Right lung (tissue), 5 donors: ENCODE data around the gene ZNF302. TPM values are rescaled to one million over a fixed set of nuclear protein-coding genes. Genes with fewer than 3 reads are reported as not detected.
"Not testable (repeated sequence)": the region's sequence is repeated elsewhere in the genome, so short reads cannot be mapped to it uniquely, and the experiment has no call there.

Experiments used
- DNase-seq, 2 donors: peaks; one replicate each; pipeline ENCODE4 v3.0.0-alpha.2; 2013
- polyA plus RNA-seq, 5 donors: library from polyadenylated mRNA; unstranded; fragments of 120-200 nt; gene quantifications; one replicate each; pipeline versions ENCODE4 v1.2.1 to v1.2.3, GENCODE V29; 2013; ENCODE audit warnings: inconsistent platforms in 1 of 5, low replicate concordance in 1 of 5; ENCODE audit not compliant: insufficient read length in 5 of 5, insufficient read depth in 1 of 5

ZNF302 gene
- polyA plus RNA-seq, 5 donors: 63.0 to 111 (median 87.3) TPM

DNA sequence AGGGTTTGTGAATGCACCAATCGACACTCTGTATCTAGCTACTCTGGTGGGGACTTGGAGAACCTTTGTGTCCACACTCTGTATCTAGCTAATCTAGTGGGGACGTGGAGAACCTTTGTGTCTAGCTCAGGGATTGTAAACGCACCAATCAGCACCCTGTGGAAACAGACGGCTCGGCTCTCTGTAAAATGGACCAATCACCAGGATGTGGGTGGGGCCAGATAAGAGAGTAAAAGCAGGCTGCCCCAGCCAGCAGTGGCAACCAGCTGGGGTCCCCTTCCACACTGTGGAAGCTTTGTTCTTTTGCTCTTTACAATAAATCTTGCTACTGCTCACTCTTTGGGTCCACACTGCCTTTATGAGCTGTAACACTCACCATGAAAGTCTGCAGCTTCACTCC, 8.8 kb upstream of the ZNF302 start:
- not testable (repeated sequence) for DNase-seq

DNA sequence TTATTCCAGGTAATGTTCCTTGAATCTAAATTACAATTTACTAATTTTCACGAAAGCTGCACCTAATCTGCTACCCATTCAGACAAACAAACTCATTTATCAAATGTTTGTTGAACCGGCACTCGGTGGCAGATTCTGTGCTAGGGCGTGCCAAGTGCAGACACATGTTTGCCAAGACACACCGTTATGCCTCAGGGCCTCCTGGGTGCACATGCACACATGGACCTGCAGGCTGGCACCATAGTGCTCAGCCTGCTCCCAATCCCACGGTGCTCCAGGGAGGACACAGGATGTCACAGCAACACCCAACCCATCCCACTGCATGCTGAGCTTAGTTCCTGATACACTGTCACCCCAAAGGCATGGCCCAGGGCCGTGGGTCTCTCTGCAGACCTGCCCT, 8.2 kb upstream of the ZNF302 start:
- no peak for DNase-seq

DNA sequence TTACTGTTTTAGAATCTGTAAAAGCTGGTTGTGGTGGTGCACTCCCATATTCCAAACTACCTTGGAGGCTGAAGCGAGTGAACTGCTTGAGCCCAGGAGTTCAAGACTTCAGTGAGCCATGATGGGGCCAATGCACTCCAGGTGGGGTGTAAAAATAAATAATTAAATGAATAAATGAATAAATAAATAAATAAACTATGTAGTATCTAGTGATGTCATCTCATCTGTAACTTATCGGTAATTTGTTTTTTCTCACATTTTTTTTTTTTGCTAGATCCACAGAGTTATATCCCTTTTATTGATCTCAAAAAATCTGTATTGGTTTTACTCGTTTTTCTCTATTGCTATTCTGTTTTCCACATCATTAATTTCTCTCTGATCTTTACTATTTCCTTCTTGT, 5.5 kb upstream of the ZNF302 start:
- DNase-seq: no peak

DNA sequence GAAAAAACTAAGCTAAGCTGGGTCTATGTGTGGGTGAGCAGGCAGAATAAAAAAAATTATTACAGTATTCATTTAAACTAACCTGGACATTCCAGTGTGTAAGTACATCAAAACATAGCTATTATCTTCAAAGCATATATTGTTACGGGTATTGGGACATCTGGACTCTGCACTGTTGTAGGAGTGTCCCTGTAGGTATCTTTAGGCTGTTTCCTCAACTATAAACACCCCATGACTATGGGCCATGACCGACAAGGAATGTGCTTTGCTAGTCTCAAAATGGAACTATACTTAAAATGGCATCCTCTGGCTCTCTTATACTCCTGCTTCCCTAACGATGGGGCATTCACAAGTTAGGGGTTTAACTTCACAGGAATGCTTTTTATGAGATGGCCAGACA, 3.9 kb upstream of the ZNF302 start:
- no peak for DNase-seq

DNA sequence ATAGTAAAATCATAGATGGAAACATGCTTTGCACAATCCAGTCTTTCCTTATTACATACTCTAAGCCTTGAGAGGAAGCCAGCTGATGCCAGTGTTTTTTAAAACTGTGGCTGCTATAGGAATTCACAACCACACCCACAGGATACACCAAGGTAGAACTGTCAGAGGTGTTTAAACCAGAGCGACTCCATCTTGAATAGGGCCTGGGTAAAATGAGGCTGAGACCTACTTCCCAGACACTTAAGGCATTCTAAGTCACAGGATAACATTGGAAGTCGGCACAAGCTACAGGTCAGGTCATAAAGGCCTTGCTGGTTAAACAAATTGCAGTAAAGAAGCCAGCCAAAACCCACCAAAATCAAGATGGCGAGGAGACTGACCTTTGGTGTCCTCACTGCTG, 2.2 kb upstream of the ZNF302 start:
- DNase-seq: no peak

DNA sequence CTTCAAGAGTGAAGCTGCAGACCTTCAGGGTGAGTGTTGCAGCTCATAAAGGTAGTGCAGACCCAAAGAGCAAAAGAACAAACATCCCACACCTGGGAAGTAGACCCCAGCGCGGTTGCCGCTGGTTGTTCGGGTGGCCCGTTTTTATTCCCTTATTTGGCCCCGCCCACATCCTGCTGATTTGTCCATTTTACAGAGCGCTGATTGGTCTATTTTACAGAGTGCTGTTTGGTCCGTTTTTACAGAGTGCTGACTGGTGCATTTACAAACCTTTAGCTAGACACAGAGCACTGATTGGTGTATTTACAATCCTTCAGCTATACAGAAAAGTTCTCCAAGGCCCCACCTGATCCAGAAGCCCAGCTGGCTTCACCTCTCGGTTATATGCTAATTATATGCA, 1.6 kb upstream of the ZNF302 start:
- no peak for DNase-seq

DNA sequence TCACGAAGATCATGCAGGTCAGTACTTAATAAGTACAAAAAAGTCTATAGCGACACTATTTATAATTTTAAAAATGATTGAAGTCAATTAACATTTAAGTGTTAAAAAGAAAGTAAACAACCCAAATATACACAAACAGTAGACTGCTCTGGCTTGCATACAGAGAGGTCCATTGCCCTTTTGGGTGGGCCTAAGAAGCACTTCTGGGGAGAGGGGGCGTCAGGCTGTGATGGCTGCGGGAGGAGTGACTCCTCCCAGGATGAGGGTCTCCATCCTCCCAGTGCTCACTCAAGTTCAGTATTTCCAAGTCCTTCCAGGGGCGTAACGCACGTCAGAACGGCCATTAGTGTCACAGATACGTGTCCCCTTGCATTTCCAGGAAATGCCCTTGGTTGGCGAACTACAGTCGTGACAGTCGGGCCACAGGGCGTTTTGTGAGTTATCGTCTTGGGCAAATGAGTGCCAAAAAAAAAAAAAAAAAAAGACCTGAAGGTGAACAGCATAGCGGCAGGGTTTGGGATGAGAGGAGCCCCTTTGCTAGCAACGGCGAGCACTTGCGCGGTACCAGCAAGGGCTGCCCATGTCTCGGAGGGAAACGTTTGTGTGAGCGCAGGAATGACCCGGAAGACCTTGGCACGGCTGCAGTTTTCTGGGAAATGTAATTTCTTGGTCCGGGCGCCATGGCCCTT, 637 bp upstream of the ZNF302 start, which contains the start of gene SCGB2B2:
Gene SCGB2B2, minus strand, starts transcription at position 463 of the 689 bp plus-strand sequence. CDS start 82,596 bp downstream, outside the sequence.
- DNase-seq: no peak

DNA sequence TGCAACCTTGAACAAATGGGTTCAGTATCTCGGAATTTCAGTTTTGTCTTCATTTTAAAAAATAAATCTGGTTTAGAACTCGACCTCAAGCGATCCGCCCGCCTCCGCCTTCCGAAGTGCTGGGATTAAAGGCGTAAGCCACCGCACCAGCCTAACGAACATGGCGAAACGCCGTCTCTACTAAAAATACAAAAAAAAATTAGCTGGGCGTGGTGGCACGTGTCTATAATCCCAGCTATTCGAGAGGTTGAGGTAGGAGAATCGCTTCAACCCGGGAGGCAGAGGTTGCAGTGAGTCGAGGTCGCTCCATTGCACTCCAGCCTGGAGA, 571 bp downstream of the ZNF302 start:
- no peak for DNase-seq

DNA sequence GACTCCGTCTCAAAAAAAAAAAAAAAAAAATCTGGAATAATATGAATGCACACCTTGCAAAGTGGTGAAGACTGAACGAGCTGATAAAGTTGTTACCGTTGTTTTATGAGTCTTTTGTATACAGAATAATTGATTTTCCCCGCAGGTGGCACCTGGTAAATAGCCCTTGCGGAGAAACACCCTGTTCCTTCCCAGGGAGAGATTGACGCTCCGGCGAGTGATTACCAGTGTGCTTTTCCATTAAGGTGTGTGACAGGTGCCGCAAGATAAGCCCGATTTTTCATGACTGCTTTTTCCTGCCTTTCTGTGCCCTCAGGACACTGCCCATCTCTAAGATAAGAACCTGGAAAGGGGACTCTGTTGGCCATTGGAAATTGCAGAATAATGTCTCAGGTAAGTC, 943 bp downstream of the ZNF302 start:
- DNase-seq: no peak

DNA sequence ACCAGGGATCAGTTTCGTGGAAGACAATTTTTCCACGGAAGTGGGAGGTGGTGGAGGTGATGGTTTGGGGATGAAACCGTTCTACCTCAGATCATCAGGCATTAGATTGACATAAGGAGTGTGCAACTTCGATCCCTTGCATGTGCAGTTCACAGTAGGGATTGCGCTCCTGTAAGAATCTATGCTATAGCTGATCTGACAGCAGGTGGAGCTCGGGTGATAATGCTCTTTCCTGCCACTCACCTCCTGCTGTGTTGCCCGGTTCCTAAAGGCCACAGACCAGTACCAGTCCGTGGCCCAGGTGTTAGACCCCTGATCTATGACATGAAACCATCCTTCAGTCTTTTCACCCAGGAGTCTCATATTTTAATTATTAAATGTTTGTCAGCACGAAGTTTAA, 4.0 kb downstream of the ZNF302 start:
- no peak for DNase-seq

DNA sequence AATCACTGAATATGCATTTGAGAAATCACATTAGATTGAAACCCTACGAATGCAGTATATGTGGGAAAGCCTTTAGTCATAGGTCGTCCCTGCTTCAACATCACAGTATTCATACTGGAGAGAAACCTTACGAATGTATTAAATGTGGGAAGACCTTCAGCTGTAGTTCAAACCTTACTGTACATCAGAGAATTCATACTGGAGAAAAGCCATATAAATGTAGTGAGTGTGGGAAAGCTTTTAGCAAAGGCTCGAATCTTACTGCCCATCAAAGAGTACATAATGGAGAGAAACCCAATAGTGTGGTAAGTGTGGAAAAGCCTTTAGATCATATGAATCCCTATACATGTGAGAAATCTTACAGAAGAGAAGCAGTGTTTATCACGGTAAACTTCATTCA, 7.8 kb downstream of the ZNF302 start:
- DNase-seq: not testable (repeated sequence)

DNA sequence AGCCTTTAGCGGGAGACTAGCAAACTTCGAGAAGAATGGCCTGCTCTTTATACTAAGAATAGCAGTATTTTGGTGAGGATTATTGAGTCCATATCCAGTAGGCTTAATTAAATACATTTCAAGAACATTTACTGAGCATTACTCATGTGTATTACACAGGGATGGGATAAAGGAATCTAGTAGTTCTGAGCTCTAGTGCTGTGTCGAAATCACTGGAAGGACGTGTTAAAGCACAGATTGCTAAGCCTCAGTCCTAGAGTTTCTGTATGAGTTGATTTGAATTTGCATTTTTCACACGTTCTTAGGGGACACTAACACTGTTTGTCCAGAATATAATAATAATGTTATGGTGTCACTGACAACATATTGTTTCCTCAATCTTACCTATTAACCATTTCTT, 9.0 kb downstream of the ZNF302 start:
- no peak for DNase-seq

DNA sequence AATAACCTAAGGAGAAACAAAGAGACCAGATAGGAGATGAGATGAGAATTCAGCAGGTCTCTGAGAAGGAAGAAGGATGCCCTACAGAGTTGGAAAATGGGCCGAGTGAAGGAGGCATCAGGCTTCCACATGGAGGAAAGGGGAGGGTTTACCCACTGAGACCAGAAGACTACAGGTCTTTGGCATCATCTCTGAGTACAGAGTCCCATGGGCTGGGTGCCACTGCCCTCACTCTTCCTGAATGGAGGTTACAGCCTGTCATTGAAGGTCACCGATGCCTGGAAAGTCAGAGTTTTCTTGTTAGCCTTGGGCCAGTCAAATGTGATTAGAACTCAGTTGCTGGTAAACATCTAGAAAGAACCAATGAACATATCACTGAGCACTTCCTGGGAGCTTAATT, 9.9 kb downstream of the ZNF302 start:
- no peak for DNase-seq

DNA sequence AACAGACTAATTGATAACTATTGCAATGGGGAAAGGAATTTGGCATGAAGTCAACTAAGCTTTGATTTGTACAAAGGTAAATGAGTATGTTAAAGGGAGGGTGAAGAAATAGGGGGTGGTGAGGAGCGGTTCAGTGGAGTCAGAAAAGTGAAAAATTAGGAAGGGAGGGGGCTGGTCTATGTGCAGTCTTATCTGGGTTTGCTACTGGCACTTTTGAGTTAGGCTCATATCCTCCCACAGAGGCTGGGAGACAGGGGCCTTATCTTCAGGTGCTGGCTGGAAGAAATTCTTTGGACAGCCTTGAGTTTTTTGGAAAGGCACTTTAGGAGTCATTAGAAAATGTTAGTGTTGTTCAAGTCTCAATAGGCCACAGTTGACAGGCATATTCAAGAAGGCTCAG, 11.1 kb downstream of the ZNF302 start:
- no peak for DNase-seq

DNA sequence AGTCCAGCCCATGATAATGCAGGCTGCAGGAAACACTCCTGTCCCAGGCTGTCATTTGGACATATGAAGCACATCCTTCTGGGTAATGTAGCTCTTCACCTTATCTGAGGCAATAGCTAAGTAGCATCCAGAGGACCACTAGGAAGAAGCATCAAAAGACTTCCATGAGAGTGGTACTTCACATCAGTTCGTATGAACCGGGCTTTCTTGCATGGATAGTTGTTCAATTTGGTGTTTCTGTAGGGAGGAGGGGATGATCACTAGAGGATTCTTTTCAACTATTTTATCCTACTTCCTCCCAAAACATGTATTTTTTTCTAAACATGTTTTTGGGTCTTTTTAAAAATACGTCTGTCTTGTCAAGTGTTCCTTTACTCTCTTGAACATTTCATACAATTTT, 12.9 kb downstream of the ZNF302 start:
- DNase-seq: no peak

DNA sequence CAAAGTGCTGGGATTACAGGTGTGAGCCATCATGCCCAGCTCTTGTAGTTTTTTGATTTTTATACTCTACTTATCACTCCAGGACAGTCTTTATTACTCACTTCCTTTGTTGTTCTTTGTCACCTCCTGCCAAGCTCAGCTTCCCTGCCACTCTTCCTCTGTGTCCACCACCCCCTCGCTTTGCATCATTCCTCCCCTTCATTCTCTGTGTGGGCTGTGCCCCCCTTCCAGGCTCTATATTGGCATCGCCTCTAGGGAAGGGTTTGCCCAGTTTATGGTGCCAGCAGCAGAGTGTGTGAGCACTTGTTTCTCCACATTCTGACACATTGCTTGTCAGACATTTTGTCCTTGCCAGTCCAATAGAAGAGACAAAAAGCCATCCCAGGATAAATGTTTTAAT, 15.1 kb downstream of the ZNF302 start:
- DNase-seq: no peak

DNA sequence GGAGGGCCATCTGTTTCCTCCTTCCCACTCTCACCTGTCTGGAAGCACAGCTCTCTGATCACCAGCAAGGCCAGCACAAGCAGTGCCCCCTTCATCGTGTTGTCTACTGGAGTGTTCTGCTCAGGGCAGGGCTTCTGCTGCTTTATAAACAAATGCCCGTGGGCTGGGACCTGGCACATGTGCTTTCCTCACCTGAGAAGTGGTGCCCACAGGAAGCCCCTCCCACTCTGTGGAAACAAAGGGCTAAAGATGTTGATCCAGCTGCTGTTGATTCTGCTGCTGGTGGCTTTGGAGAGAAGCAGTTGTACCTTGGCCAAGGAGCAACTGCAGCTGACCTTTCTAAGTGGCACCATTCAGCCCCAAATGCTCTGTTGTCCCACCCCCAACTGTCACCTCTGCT, 30.2 kb downstream of the ZNF302 start:
- no peak for DNase-seq

DNA sequence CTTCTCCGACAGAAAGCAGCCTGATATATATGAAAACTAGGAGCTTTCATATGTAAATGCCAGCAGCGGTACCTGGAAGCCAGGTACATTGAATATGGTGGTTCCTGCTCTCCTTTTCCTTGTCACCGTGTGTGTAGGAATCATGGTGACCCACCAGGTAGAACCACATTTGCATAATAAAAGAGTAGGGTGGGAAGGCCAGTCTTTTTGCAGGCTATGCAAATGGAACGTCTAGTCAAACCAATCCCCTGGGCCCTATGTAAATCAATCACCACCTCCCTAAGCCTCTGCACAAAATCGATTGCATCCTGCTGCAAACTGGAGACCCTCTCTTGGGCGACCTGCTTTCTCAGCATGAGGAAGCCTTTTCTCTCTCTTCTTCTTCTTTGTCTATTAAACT, 34.4 kb downstream of the ZNF302 start:
- no peak for DNase-seq

DNA sequence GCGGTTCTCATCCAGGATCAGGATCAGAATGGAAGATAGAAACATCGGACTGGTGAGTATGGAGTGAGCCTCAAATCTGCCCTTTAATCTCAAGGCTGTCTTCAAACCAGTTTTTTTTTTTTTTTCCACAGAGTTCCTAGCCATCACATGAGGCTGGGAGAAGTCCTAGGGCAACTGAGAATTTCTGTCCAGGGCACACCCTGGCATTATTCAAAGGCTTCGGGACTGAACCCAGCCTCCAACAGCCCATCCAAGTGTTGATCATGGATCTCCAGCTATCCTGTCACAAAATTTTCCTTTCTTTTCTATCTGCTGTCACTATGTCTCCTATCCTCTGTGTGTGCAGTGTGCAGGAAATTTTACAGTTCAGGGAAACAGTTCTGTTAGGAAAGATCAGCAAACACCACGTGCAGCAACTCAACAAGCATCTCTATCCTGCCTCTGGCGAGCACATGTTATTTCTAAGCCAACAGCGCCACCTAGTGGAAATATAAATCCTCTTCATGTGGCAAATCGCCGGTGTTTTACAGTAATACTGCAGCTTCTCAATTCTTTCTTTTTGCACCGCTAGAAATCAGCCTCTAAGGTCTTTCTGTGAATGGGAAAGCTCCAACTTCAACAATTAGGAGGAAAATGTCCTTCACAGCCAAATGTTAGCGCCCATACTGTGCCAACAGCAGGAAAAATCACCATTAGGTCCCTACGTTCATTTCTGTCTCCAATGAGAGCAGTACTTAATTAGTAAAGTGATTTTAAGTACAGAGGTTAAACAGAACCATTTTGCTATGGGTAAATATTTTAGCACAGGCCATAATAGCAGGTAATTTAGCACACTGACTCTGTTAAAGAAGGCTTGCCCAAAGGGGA, 35.1 kb downstream of the ZNF302 start:
- peak; percentile 29 to 45 for DNase-seq

DNA sequence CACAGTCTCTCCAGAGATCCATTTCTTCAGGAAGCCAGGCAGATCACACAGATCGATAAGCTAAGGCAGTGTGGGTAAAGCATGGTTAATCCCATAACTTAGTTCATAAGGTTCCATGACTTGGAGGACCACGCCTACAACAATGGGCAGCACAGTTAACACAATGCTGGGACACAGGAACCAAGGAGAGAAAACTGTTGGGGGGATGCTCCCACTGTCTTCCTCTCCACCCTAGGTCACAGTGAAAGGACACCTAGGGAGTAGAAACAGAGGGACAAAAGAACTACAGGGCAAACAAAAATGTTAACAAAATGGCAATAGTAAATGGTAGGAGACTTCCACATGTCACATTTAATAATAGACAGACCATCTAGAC, 35.8 kb downstream of the ZNF302 start:
- DNase-seq: no peak

DNA sequence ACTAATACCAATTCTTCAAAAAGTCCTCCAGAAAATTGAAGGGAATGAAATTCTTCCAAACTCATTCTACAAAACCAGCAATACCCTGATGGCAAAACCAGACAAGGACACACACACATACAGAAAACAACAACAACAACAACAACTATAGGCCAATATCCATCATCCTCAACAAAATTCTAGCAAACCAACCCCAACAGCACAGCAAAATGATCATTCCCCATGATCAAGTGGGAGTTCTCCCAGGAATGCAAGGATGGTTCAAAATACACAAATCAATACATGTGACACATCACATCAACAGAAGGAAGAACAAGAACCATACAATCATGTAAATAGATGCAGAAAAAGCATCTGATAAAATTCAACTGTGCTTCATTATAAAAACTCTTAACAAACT, 37.9 kb downstream of the ZNF302 start:
- DNase-seq: no peak

DNA sequence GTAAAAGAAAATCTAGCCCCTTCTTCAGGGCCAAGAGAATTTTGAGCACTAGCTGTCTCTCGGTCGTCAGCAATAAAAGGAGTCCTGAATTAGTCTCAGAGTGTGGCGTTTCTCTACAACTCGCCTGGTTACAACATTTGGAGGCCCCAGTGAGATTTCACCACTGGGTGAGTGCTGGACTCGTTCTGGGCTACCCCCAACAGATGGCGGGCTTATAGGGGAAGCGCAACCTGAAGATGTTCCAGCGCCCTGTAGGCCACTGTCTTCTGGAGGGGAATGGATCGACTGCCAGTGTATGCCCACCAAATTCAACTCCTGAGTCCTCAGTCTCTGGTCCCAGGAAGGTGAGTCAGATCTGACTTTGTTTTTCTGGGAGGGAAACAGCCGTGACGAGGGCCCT, 44.9 kb downstream of the ZNF302 start:
- DNase-seq: no peak

DNA sequence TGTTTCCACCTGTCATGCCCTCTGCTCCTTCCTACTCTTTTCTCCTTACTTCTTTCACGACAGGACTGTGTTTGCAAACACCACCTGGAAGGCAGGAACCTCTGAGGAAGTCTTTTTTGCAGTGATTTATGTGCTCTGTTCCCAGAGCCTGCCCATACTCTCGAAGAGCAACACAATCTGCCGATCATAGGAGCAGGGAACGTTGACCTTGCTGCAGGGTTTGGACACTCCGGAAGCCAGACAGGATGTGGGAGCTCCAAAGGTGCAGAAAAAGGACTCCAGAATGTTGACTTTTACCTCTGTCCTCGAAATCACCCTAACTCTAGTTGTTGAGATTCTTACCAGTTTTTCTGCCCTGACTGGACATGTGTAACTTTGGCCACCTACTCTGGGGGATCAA, 47.9 kb downstream of the ZNF302 start:
- no peak for DNase-seq
